Hepatocyte (in vitro differentiated cells): Measurements from ENCODE around the gene STK17A. TPM values are rescaled to one million over a fixed set of nuclear protein-coding genes. Genes with fewer than 3 reads are reported as not detected.

Experiments
- DNase-seq: peaks from one replicate; pipeline ENCODE4 v3.0.0-alpha.2; 2016; ENCODE audit warnings: low spot score
- H2AFZ ChIP-seq: fragments of 200-600 bp; sonication (generic); 2 replicates; pipeline ENCODE4 v1.6.0; 2016; ENCODE audit warnings: antibody characterized with exemption, mild to moderate bottlenecking
- H3K27ac ChIP-seq: fragments of 200-600 bp; sonication (generic); 2 replicates; pipeline ENCODE4 v1.5.1; 2016; ENCODE audit warnings: mild to moderate bottlenecking
- H3K27me3 ChIP-seq: fragments of 200-600 bp; sonication (generic); 2 replicates; pipeline ENCODE4 v1.6.1; 2016
- H3K36me3 ChIP-seq: fragments of 200-600 bp; sonication (generic); replicated peaks from 2 replicates; pipeline ENCODE4 v1.5.1; 2016; ENCODE audit warnings: low read depth; ENCODE audit not compliant: insufficient read depth
- H3K4me1 ChIP-seq: fragments of 200-600 bp; sonication (generic); 2 replicates; pipeline ENCODE4 v1.5.1; 2016; ENCODE audit warnings: mild to moderate bottlenecking, moderate library complexity; ENCODE audit not compliant: insufficient read depth
- H3K4me2 ChIP-seq: fragments of 200-600 bp; sonication (generic); 2 replicates; pipeline ENCODE4 v1.6.0; 2016
- H3K4me3 ChIP-seq: fragments of 200-600 bp; sonication (generic); 2 replicates; pipeline ENCODE4 v1.5.1; 2016; ENCODE audit warnings: mild to moderate bottlenecking
- H3K79me2 ChIP-seq: fragments of 200-600 bp; sonication (generic); 2 replicates; pipeline ENCODE4 v1.6.0; 2017; ENCODE audit warnings: mild to moderate bottlenecking
- H3K9me2 ChIP-seq: fragments of 200-600 bp; sonication (generic); replicated peaks from 2 replicates; pipeline ENCODE4 v1.6.0; 2017; ENCODE audit warnings: mild to moderate bottlenecking; ENCODE audit not compliant: insufficient read depth
- H3K9me3 ChIP-seq: fragments of 200-600 bp; sonication (generic); 2 replicates; pipeline ENCODE4 v1.5.1; 2016; ENCODE audit warnings: low read depth, mild to moderate bottlenecking
- H4K20me1 ChIP-seq: fragments of 200-600 bp; sonication (generic); 2 replicates; pipeline ENCODE4 v1.6.0; 2016; ENCODE audit warnings: mild to moderate bottlenecking; ENCODE audit not compliant: insufficient read depth, poor library complexity, severe bottlenecking
- EZH2 ChIP-seq: fragments of 200-600 bp; sonication (generic); IDR thresholded peaks from 2 replicates; pipeline ENCODE4 v1.6.1; 2016; ENCODE audit warnings: antibody characterized with exemption, mild to moderate bottlenecking, borderline replicate concordance
- EZH2phosphoT487 ChIP-seq: fragments of 200-600 bp; sonication (generic); IDR thresholded peaks from one replicate; pipeline ENCODE4 v1.6.1; 2018; ENCODE audit warnings: antibody characterized with exemption, mild to moderate bottlenecking, low read depth, moderate library complexity; ENCODE audit not compliant: unreplicated experiment, severe bottlenecking
- WGBS: methylation state at CpG from one replicate; pipeline ENCODE4 v1.1.6; 2016; ENCODE audit warnings: low lambda C conversion rate; ENCODE audit errors: missing lambda C conversion rate; 5-methylcytosine and 5-hydroxymethylcytosine counted together
- polyA plus RNA-seq: library from polyadenylated mRNA; unstranded; fragments of >200 nt; fragmentation: Nextera tagmentation; extraction: Ambion mirVana; gene quantifications from 2 replicates; pipeline ENCODE4 v1.2.1, GENCODE V29; 2016
- total RNA-seq: library from RNA; depleted of rRNA; stranded (reverse); fragments of >200 nt; gene quantifications from 2 replicates; pipeline ENCODE4 v1.2.3, GENCODE V29; 2014
- TF ChIP-seq, protein P1 (sequence below): fragments of 200-600 bp; sonication (generic); IDR thresholded peaks from 2 replicates; pipeline ENCODE4 v1.5.1; 2016; ENCODE audit warnings: antibody characterized with exemption, mild to moderate bottlenecking; ENCODE audit not compliant: poor library complexity

STK17A gene
- total and polyA plus RNA-seq, 2 experiments from 2014 or later = 21.1 to 23.6 TPM

DNA sequence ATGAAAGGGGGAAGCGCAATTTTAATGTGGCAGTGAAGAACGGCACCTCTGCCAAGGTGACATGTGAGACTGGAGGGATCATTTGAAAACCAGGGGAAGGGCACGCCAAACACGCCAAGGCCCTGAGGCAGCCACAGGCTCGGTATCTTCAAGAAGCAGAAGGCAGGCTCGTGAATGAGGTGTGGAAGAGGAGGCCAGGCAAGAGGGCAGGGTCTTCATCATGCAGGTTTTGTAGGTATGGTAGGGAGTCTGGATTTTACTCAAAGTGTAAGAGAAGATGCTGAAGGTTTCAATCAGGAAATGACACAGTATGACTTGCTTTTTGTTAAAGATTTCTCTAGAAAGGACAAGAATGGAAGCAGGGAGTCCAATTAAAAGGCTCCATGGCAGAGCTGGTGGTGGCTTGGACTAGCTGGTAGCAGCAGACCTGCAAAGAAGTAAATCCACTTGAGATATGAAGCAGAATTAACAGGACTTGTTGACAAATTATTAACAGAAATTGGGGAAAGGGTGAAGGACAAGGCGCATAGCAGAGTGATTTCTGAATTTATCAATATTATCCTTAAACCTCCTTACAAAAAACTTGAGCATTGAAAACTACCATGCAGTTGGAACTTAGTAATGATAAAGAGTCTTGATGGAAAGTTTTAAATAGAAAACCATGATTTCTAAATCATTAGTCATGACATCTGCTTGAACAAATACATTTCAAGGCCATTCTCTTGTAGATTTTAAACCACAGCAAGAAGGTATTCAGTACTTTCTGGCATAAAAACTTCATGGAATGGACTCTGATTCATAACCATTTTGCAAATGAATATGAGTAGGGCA, 76.0 kb downstream of the STK17A start:
- Histone ChIP-seq H3K36me3 (no peaks in the 10 kb centered on the region), H2AFZ (no peak overlapping the region), H3K4me2 (peak overlapping the region; percentile 4), H3K9me3 (no peaks in the 10 kb centered on the region), H4K20me1 (no peaks in the 10 kb centered on the region), H3K79me2 (peaks cover 60% of the 10 kb centered on the region), H3K27me3 (no peaks in the 10 kb centered on the region), H3K27ac (peak overlapping the region; percentile 72), H3K4me1 (peaks cover 10% of the 10 kb centered on the region), H3K4me3 (no peak overlapping the region), H3K9me2 (no peaks in the 10 kb centered on the region)
- no peak for DNase-seq
- WGBS = 94% methylated on average over 7 of the region's 7 CpGs
- no peak for TF ChIP-seq EZH2
- TF ChIP-seq, protein P1, sequence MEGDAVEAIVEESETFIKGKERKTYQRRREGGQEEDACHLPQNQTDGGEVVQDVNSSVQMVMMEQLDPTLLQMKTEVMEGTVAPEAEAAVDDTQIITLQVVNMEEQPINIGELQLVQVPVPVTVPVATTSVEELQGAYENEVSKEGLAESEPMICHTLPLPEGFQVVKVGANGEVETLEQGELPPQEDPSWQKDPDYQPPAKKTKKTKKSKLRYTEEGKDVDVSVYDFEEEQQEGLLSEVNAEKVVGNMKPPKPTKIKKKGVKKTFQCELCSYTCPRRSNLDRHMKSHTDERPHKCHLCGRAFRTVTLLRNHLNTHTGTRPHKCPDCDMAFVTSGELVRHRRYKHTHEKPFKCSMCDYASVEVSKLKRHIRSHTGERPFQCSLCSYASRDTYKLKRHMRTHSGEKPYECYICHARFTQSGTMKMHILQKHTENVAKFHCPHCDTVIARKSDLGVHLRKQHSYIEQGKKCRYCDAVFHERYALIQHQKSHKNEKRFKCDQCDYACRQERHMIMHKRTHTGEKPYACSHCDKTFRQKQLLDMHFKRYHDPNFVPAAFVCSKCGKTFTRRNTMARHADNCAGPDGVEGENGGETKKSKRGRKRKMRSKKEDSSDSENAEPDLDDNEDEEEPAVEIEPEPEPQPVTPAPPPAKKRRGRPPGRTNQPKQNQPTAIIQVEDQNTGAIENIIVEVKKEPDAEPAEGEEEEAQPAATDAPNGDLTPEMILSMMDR = no peak
- TF ChIP-seq EZH2phosphoT487 = no peak

DNA sequence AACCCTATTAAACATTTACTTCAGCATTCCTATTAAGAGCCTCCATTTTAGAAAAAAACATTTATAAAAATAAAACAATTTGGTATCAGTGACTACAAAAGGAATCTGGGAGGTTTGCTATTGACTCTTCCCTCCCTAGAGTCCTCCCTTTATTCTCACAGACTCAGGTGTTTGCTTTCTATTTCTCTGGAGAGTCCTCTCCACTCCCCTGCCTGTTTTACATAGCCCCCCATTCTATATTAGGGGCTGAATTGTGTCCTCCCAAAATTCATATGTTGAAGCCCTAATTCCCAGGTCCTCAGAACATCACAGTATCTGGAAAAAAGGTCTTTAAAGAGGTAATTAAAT, 76.6 kb downstream of the STK17A start:
- DNase-seq = no peak
- peak overlapping the region; percentile 72 for H3K27ac ChIP-seq
- H2AFZ ChIP-seq = no peak overlapping the region
- no peak overlapping the region for H3K4me2 ChIP-seq
- no peaks in the 10 kb centered on the region for H3K9me3 ChIP-seq
- H3K27me3 ChIP-seq = no peaks in the 10 kb centered on the region
- peaks cover 58% of the 10 kb centered on the region for H3K79me2 ChIP-seq
- no peaks in the 10 kb centered on the region for H3K9me2 ChIP-seq
- TF ChIP-seq EZH2phosphoT487 (no peak), EZH2 (no peak)
- TF ChIP-seq, protein P1 = no peak
- no peaks in the 10 kb centered on the region for H3K36me3 ChIP-seq
- H4K20me1 ChIP-seq = no peaks in the 10 kb centered on the region
- H3K4me1 ChIP-seq = peaks cover 10% of the 10 kb centered on the region
- no peak overlapping the region for H3K4me3 ChIP-seq

DNA sequence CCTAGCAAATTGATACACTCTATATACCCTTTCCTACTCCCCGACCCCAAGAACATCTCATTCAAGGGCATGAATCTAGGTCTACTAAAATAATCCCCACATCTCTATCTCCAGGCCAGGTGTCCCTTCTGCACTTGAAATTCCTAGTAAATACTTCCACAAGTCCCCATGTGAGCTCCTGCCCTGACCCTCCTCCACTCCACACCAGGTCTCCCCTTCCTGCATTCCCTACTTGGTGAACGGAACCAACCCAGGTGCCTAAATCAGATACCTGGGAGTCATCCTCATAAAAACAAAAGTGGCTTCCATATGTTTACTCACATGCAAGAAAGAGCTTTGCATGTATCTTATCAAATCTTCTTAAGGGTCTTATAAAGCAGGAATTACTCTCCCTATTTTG, 77.2 kb downstream of the STK17A start:
- H2AFZ ChIP-seq = no peak overlapping the region
- H3K9me2 ChIP-seq = no peaks in the 10 kb centered on the region
- H3K79me2 ChIP-seq = peaks cover 57% of the 10 kb centered on the region
- TF ChIP-seq EZH2phosphoT487 (no peak), EZH2 (no peak)
- TF ChIP-seq, protein P1 = no peak
- H3K36me3 ChIP-seq = no peaks in the 10 kb centered on the region
- H4K20me1 ChIP-seq = no peaks in the 10 kb centered on the region
- no peak overlapping the region for H3K27ac ChIP-seq
- H3K27me3 ChIP-seq = no peaks in the 10 kb centered on the region
- no peak overlapping the region for H3K4me3 ChIP-seq
- H3K4me1 ChIP-seq = peaks cover 10% of the 10 kb centered on the region
- no peak overlapping the region for H3K4me2 ChIP-seq
- 93% methylated on average over 2 of the region's 2 CpGs for WGBS
- no peaks in the 10 kb centered on the region for H3K9me3 ChIP-seq
- no peak for DNase-seq
